GM18508 (cell line): Measurements from ENCODE around the gene ACTA1.
A peak's percentile ranks its signal among the peaks of the same experiment; 100 is the strongest.
"Not testable (repeated sequence)": the region's sequence is repeated elsewhere in the genome, so short reads cannot be mapped to it uniquely, and the experiment has no call there.

Experiments
- ATAC-seq: cut with Tn5 transposase; IDR thresholded peaks from one replicate; pipeline ENCODE4 v1.9.1; 2021; ENCODE audit warnings: moderate number of reproducible peaks; ENCODE audit not compliant: insufficient read depth, unreplicated experiment

ACTA1 gene

GRCh38 chr1:229445828-229446227, 11.9 kb upstream of the ACTA1 start:
- ATAC-seq, result no peak

GRCh38 chr1:229440851-229441537, 7.1 kb upstream of the ACTA1 start:
- peak; percentile 95 for ATAC-seq

GRCh38 chr1:229438021-229438420, 4.1 kb upstream of the ACTA1 start:
- no peak for ATAC-seq

GRCh38 chr1:229437443-229437842, 3.5 kb upstream of the ACTA1 start:
- no peak for ATAC-seq

- ATAC-seq, result no peak
Observed at GRCh38 chr1:229436201-229436600, 2.3 kb upstream of the ACTA1 start.

- ATAC-seq, result no peak
Observed at GRCh38 chr1:229434641-229435051, 752 bp upstream of the ACTA1 start.

- no peak for ATAC-seq
Observed at GRCh38 chr1:229433364-229434004, 410 bp downstream of the ACTA1 start.

GRCh38 chr1:229432905-229433304, 989 bp downstream of the ACTA1 start:
- ATAC-seq, result no peak

GRCh38 chr1:229432116-229432461, 1.8 kb downstream of the ACTA1 start:
- no peak for ATAC-seq

- no peak for ATAC-seq
Observed at GRCh38 chr1:229431284-229432115, 2.4 kb downstream of the ACTA1 start.

GRCh38 chr1:229430761-229431283, 3.1 kb downstream of the ACTA1 start:
- no peak for ATAC-seq

GRCh38 chr1:229428256-229428655, 5.6 kb downstream of the ACTA1 start:
- ATAC-seq, result no peak

GRCh38 chr1:229427572-229427971, 6.3 kb downstream of the ACTA1 start:
- ATAC-seq, result no peak

- no peak for ATAC-seq
Observed at GRCh38 chr1:229425564-229426159, 8.2 kb downstream of the ACTA1 start.

GRCh38 chr1:229420765-229421164, 13.1 kb downstream of the ACTA1 start:
- ATAC-seq, result no peak

GRCh38 chr1:229420224-229420623, 13.7 kb downstream of the ACTA1 start:
- ATAC-seq, result no peak

GRCh38 chr1:229418586-229418985, 15.3 kb downstream of the ACTA1 start:
- not testable (repeated sequence) for ATAC-seq

GRCh38 chr1:229412810-229413209, 21.1 kb downstream of the ACTA1 start:
- ATAC-seq, result not testable (repeated sequence)

- ATAC-seq, result no peak
Observed at GRCh38 chr1:229412056-229412455, 21.8 kb downstream of the ACTA1 start.

- no peak for ATAC-seq
Observed at GRCh38 chr1:229411434-229412055, 22.3 kb downstream of the ACTA1 start.
